NOMO-1 (cell line): Measurements from ENCODE around the gene KIAA1210.

Source experiments
- DNase-seq, 2 experiments: peaks; one replicate each; lab custom pipeline; 2025; ENCODE audit not compliant: unreplicated experiment in 2 of 2; lab: John Stamatoyannopoulos, UW

Gene KIAA1210

GRCh38 chrX:119093991-119094735 lies 33.4 kb downstream of the KIAA1210 start:
- DNase-seq = no peak

GRCh38 chrX:119090627-119091026 lies 37.0 kb downstream of the KIAA1210 start:
- DNase-seq = no peak

GRCh38 chrX:119089619-119090018 lies 38.0 kb downstream of the KIAA1210 start:
- DNase-seq = peak; percentile 9 to 66

GRCh38 chrX:119087121-119087520 lies 40.5 kb downstream of the KIAA1210 start:
- DNase-seq = no peak

- DNase-seq = no peak
Observed at GRCh38 chrX:119084766-119085165, 42.8 kb downstream of the KIAA1210 start.

- DNase-seq = no peak
Observed at GRCh38 chrX:119082278-119082677, 45.3 kb downstream of the KIAA1210 start.

GRCh38 chrX:119075270-119076025 lies 52.2 kb downstream of the KIAA1210 start:
- no peak for DNase-seq

DNA sequence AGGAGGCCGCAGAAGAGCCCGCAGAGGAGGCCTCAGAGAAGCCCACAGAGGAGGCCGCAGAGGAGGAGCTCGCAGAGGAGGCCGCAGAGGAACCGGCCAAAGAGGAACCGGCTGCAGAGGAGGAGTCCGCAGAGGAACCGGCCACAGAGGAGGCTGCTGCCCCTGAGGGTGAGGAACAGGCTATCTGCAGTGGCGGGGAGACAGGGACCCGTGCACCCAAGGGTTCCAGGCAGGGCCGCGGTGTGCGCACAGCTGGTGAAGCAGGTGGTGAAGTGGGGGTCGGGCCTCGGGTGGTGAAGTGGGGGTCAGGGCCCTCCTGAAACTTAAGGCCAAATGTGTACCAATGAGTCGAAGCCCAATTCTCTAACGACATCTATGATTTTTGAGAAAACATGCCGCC lies 53.7 kb downstream of the KIAA1210 start:
- no peak for DNase-seq

DNA sequence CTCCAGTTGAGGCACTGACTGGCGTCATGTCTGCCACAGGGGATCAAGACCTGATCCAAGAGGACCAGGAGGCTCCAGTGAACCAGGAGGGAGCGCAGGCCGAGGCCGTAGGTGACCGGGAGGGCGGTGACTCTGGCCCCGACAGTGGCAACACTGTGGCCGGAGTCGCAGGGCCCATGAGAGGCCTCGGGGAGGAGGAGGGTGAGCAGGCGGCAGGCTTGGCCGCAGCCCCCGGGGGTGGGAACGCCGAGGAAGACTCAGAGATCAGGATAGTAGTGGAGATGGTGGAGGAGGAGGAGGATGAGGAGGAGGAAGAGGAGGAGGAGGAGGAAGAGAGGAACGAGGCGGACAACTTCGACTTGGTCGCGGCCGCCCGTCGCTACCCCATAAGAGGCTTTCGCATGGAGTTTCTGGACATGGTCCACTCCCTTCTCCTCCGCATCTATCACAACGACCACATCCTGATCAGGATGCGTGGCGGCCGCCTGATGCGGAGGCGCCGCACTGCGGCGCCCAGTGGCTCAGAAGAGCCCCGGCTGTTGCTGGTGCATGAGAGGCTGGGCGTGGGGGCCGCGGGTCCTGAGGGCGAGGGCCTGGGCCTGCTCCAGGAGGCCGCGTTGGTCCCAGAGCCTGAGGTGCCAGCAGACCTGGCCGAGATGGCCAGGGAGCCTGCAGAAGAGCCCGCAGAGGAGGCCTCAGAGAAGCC lies 54.3 kb downstream of the KIAA1210 start:
- no peak for DNase-seq

GRCh38 chrX:119072744-119073143 lies 54.9 kb downstream of the KIAA1210 start, which contains the start of gene CT47C1:
CT47C1 (plus strand) TSS chrX:119072993; CDS start chrX:119073226, 233 bp downstream.
- no peak for DNase-seq

DNA sequence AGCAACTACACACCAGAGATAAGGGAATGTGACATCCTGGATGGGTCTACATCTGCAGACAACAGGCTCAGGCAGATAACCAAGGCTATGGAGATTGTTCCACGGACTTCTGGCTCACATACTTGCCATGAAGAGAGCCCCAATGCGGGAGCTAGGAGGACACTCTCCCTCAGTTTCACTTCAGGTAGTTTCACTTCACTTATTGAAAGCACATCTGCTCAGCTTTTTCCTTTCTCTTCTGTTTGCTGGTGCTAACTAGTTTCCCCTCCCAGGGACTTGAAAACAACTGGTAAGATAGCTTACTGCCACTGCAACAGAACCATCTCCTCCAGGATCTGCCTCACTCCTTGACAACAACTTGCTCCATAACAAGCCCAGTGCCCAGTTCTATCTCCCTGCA lies 56.2 kb downstream of the KIAA1210 start:
- peak in 1 of 2 experiments; percentile 6 for DNase-seq

GRCh38 chrX:119069762-119070161 lies 57.9 kb downstream of the KIAA1210 start:
- no peak for DNase-seq

DNA sequence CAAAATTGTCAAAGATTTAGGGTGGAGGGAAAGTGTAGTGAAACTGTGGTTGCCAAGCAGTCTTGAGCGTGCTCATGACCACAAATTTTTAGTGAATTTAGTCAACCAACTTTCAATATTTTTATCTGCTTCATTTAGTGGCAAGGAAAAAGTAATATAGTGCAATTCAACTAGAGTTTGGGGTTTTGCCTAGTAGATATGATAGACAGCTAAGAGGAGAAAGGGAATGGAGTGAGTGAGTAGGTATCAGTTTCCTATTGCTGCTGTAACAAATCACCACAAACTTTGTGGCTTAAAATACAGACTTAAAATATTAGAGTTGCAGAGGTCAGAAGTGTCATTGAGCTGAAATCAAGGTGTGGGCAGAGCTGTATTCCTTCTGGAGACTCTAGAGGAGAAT lies 58.5 kb downstream of the KIAA1210 start:
- DNase-seq = no peak

GRCh38 chrX:119067023-119067739 lies 60.4 kb downstream of the KIAA1210 start:
- DNase-seq = peak in 1 of 2 experiments; percentile 27

DNA sequence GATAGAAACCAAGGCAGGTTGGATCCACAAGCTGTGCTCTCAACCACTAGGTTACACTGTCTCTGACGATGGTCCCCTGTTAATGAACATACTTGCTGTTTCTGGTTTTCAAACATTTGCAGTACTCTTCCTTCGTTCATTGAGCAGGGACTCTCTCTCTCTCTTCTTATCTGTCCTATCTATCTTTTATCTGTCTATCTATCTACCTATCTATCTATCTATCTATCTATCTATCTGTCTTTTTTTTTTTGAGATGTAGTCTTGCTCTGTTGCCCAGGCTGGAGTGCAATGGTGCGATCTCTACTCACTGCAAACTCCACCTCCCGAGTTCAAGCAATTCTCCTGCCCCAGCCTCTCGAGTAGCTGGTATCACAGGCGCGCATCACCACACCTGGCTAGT lies 64.2 kb downstream of the KIAA1210 start:
- DNase-seq = no peak

- DNase-seq = no peak
Observed at GRCh38 chrX:119062750-119063374, 64.8 kb downstream of the KIAA1210 start.

DNA sequence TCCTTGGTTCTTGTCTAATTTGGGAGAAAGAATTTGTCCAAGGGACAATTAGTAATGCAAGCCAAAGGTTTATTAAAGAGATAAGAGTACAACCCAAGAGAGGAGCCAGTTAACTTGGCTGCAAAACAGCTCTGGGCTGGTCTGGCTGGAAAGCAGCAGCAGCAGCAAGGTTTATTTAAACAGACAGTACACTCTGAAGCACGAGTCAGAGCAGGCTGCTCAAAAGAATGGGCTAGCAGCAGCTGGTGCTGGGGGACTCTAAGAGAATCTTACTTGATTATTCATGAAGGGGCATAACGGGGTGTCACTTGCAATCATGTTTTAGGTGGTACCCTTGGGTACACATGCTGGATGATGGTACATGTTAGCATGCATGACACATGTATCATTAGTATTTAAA lies 71.9 kb downstream of the KIAA1210 start:
- DNase-seq = no peak

- no peak for DNase-seq
Observed at GRCh38 chrX:119045884-119046283, 81.7 kb downstream of the KIAA1210 start.

DNA sequence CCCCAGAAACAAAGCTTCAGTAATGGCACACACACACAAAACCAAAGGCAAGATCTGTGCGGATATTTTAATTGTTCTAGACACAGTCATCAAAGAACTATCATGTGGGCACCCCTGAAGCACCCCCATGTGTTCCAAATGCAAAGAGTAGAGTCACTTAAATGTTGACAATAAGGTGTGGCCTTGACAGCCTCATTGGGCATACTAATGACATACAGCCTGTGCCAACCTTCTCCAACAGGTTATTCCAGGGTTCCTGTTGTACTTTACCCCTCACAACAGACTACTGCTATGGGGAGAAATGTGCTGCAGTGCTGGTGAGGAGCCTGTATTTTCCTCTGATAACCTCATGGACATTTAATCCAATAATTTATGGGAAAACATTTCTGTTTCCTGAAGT lies 84.6 kb downstream of the KIAA1210 start:
- no peak for DNase-seq

- no peak for DNase-seq
Observed at GRCh38 chrX:119042040-119042439, 85.6 kb downstream of the KIAA1210 start.
